ENCODE results near the gene SLC24A3.

DNA sequence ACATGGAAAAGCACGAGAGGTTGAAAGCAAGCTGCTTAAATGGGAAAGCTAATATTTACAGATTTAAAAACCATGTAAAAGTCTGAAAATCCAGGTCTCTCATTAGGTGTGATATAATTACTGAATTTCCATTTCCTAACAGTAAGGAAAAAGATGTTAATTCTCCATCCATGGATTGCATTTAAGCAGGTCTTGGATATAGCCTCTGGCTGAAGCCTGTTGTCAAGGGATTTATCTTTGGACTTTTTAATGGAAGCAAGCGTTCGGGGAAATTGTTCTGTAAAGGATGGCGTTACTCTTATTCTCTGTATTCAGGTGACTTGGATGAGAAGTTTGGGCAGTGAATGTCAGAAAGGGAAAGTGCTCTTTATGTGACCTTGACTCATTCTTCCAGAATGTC, 233.8 kb downstream of the SLC24A3 start:
- TF ChIP-seq EZH2 (IDR thresholded peaks at IDR 0.05; ENCODE audit: insufficient read depth, poor library complexity, severe bottlenecking): no peak
- TF ChIP-seq EZH2phosphoT487 (IDR thresholded peaks at IDR 0.05; ENCODE audit: insufficient read depth, low read depth): no peak
